Caco-2 (cell line): ENCODE measurements around the gene RGS6. TPM values are rescaled to one million over a fixed set of nuclear protein-coding genes. Genes with fewer than 3 reads are reported as not detected.

Source experiments
- BruUV-seq: library from RNA; stranded (reverse); fragments of 400-500 nt; replicated peaks from 2 replicates; lab custom pipeline; 2021; lab: Mats Ljungman, UMichigan
- CTCF ChIA-PET: fragments of 300-600 bp; sonication (Branson Sonifier 250); formaldehyde crosslinking; loops from one replicate; lab custom pipeline; 2022; ENCODE audit warnings: antibody characterized with exemption; lab: Charles Lee
- POLR2A ChIA-PET: fragments of 300-600 bp; sonication (Branson Sonifier 250); formaldehyde crosslinking; loops from one replicate; lab custom pipeline; 2022; ENCODE audit warnings: antibody characterized with exemption; lab: Charles Lee
- DNase-seq, 2 experiments: peaks; one replicate each; pipeline versions ENCODE4 v3.0.0 to v3.0.0-alpha.2; 2020 to 2022
- H3K27me3 ChIP-seq: replicated peaks from 2 replicates; pipeline ENCODE4 v1.6.0; 2011; ENCODE audit warnings: low read length; ENCODE audit not compliant: control insufficient read depth, insufficient read depth
- H3K36me3 ChIP-seq: 2 replicates; pipeline ENCODE4 v1.5.1; 2011; ENCODE audit warnings: low read length; ENCODE audit not compliant: control insufficient read depth, insufficient read depth
- H3K4me1 ChIP-seq: fragments of 250-450 bp; sonication (Bioruptor Pico); 2 replicates; pipeline ENCODE4 v1.5.1; 2020; ENCODE audit warnings: mild to moderate bottlenecking
- H3K4me3 ChIP-seq: 2 replicates; pipeline ENCODE4 v1.5.1; 2011; ENCODE audit warnings: low read depth, mild to moderate bottlenecking, control low read depth, low read length
- H3K9me3 ChIP-seq: fragments of 250-450 bp; sonication (Bioruptor Pico); 2 replicates; pipeline ENCODE4 v1.5.1; 2020; ENCODE audit warnings: mild to moderate bottlenecking, moderate library complexity
- H3K27ac Mint-ChIP-seq: one replicate; pipeline ENCODE4 v1.8.0; 2022; ENCODE audit warnings: mixed read lengths; ENCODE audit not compliant: unreplicated experiment
- H3K27me3 Mint-ChIP-seq: one replicate; pipeline ENCODE4 v1.8.0; 2022; ENCODE audit warnings: mixed read lengths; ENCODE audit not compliant: insufficient read depth, unreplicated experiment
- H3K36me3 Mint-ChIP-seq: one replicate; pipeline ENCODE4 v1.8.0; 2022; ENCODE audit warnings: mild to moderate bottlenecking, mixed read lengths; ENCODE audit not compliant: insufficient read depth, unreplicated experiment
- H3K4me1 Mint-ChIP-seq: one replicate; pipeline ENCODE4 v1.8.0; 2022; ENCODE audit warnings: low read depth, mixed read lengths; ENCODE audit not compliant: unreplicated experiment
- H3K4me3 Mint-ChIP-seq: one replicate; pipeline ENCODE4 v1.8.0; 2022; ENCODE audit warnings: mild to moderate bottlenecking, moderate library complexity, mixed read lengths; ENCODE audit not compliant: unreplicated experiment
- H3K9me3 Mint-ChIP-seq: one replicate; pipeline ENCODE4 v1.8.0; 2022; ENCODE audit warnings: mixed read lengths; ENCODE audit not compliant: unreplicated experiment
- intact Hi-C: fragments of 100-400 bp; cut with micrococcal nuclease; formaldehyde crosslinking; loops from one replicate; pipeline ENCODE4 v1.10.0; 2022; ENCODE audit not compliant: unreplicated experiment
- total RNA-seq: library from RNA; stranded (reverse); gene quantifications from 2 replicates; pipeline ENCODE4 v1.2.3, GENCODE V29; 2022
- TF ChIP-seq, protein P1 (sequence below), 2 experiments: fragments of 200-600 bp in 1 of 2; IDR thresholded peaks; 1 replicate in 1 of 2; 2 replicates in 1 of 2; pipeline versions ENCODE4 v1.5.1 to v1.8.0; 2011 to 2022; ENCODE audit warnings: antibody characterized with exemption in 1 of 2, control low read depth in 1 of 2, inconsistent platforms in 1 of 2, low read depth in 1 of 2, low read length in 1 of 2, mild to moderate bottlenecking in 1 of 2, moderate library complexity in 1 of 2; ENCODE audit not compliant: insufficient read depth in 1 of 2, severe bottlenecking in 1 of 2, unreplicated experiment in 1 of 2

RGS6 gene
- total RNA-seq, 1 experiment from 2014 or later, result not detected

DNA sequence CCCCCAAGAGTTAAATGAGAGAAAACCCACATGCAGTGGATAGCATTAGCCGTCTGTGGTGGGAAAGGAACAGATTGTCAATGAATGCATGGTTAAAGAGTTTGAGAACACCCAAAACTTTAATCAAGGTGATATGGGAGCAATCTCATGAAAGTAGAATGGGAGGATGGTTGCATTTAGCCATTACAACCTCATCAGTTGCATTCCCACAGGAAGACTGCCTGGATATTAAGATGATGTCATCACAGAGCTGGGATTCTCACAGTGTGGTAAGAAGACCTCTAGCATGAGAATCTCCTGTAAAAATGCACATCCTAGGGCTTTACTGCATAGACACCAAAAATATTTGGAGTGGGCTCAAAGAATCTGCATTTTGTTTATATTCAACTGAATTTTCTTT lies 284.9 kb downstream of the RGS6 start:
- CTCF ChIA-PET, result no interaction called here
- TF ChIP-seq, protein P1, sequence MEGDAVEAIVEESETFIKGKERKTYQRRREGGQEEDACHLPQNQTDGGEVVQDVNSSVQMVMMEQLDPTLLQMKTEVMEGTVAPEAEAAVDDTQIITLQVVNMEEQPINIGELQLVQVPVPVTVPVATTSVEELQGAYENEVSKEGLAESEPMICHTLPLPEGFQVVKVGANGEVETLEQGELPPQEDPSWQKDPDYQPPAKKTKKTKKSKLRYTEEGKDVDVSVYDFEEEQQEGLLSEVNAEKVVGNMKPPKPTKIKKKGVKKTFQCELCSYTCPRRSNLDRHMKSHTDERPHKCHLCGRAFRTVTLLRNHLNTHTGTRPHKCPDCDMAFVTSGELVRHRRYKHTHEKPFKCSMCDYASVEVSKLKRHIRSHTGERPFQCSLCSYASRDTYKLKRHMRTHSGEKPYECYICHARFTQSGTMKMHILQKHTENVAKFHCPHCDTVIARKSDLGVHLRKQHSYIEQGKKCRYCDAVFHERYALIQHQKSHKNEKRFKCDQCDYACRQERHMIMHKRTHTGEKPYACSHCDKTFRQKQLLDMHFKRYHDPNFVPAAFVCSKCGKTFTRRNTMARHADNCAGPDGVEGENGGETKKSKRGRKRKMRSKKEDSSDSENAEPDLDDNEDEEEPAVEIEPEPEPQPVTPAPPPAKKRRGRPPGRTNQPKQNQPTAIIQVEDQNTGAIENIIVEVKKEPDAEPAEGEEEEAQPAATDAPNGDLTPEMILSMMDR (IDR thresholded peaks at IDR 0.05; ENCODE audit: insufficient read depth in 1 of 2, low read depth in 1 of 2, low read length in 1 of 2, severe bottlenecking in 1 of 2, unreplicated experiment in 1 of 2), result no peak
- no peak overlapping the region for H3K4me3 Mint-ChIP-seq
- no TSS peak for BruUV-seq
- no peaks in the 10 kb centered on the region for H3K4me1 Mint-ChIP-seq
- H3K27ac Mint-ChIP-seq, result no peak overlapping the region
- no peak for DNase-seq
- no peaks in the 10 kb centered on the region for H3K36me3 Mint-ChIP-seq
- H3K36me3 ChIP-seq, result no peaks in the 10 kb centered on the region
- no peaks in the 10 kb centered on the region for H3K27me3 ChIP-seq
- peaks cover 14% of the 10 kb centered on the region for H3K9me3 Mint-ChIP-seq
- H3K9me3 ChIP-seq, result no peaks in the 10 kb centered on the region
- no peak overlapping the region for H3K4me3 ChIP-seq
- H3K4me1 ChIP-seq, result no peaks in the 10 kb centered on the region
- POLR2A ChIA-PET, result no interaction called here
- H3K27me3 Mint-ChIP-seq, result peaks cover 4% of the 10 kb centered on the region
- intact Hi-C loops, result no loop called here

DNA sequence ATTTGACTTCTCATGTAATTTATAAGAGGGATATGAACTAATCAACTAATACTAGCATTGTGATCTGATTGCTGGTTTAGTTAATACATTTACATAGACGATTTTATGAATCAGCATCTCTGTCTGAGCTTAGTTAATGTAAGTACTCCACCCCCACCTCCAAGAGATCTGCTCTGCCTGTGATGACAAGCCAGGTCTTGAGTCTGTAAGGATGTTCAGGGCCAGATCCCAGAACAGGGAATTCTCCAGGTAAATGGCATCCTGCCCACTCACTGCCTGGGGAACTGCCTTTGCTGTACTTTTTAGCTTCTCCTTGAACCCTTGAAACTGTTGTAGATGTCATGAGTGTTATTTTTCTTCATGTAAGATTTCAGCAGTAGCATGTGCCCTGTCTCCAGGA lies 289.8 kb downstream of the RGS6 start:
- ChIA-PET POLR2A (no interaction called here), CTCF (no interaction called here)
- Mint-ChIP-seq H3K4me1 (no peaks in the 10 kb centered on the region), H3K27me3 (no peaks in the 10 kb centered on the region), H3K4me3 (no peak overlapping the region), H3K27ac (no peak overlapping the region), H3K9me3 (peaks cover 14% of the 10 kb centered on the region), H3K36me3 (no peaks in the 10 kb centered on the region)
- intact Hi-C loops, result no loop called here
- DNase-seq, result no peak
- Histone ChIP-seq H3K4me3 (no peak overlapping the region), H3K4me1 (no peaks in the 10 kb centered on the region), H3K9me3 (no peaks in the 10 kb centered on the region), H3K36me3 (no peaks in the 10 kb centered on the region), H3K27me3 (no peaks in the 10 kb centered on the region)
- no TSS peak for BruUV-seq
- TF ChIP-seq, protein P1 (IDR thresholded peaks at IDR 0.05; ENCODE audit: insufficient read depth in 1 of 2, low read depth in 1 of 2, low read length in 1 of 2, severe bottlenecking in 1 of 2, unreplicated experiment in 1 of 2), result no peak

DNA sequence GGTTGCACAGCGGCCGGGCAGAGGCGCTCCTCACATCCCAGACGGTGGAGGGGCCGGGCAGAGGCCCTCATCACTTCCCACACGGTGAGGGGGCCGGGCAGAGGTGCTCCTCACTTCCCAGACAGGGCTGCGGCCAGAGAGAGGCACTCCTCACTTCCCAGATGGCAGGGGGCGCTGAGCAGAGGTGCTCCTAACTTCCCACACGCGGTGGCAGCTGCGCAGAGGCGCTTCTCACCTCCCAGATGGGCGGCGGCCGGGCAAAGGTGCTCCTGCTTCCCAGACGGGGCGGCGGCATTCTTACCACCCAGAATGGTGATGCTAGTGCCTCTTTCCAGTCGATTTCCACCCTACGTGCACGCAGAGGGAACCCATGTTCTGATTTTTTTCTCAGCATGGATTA lies 304.4 kb downstream of the RGS6 start:
- no peaks in the 10 kb centered on the region for H3K4me1 Mint-ChIP-seq
- Histone ChIP-seq H3K36me3 (no peaks in the 10 kb centered on the region), H3K4me3 (no peak overlapping the region), H3K27me3 (no peaks in the 10 kb centered on the region), H3K4me1 (no peaks in the 10 kb centered on the region), H3K9me3 (no peaks in the 10 kb centered on the region)
- H3K9me3 Mint-ChIP-seq, result no peaks in the 10 kb centered on the region
- no peak overlapping the region for H3K27ac Mint-ChIP-seq
- H3K4me3 Mint-ChIP-seq, result no peak overlapping the region
- BruUV-seq, result no TSS peak
- ChIA-PET CTCF (no interaction called here), POLR2A (no interaction called here)
- H3K36me3 Mint-ChIP-seq, result no peaks in the 10 kb centered on the region
- DNase-seq, result peak in 1 of 2 experiments; percentile 3
- TF ChIP-seq, protein P1 (IDR thresholded peaks at IDR 0.05; ENCODE audit: insufficient read depth in 1 of 2, low read depth in 1 of 2, low read length in 1 of 2, severe bottlenecking in 1 of 2, unreplicated experiment in 1 of 2), result no peak
- peaks cover 4% of the 10 kb centered on the region for H3K27me3 Mint-ChIP-seq
- intact Hi-C loops, result no loop called here
